ENCODE results near the gene LARP6.

DNA sequence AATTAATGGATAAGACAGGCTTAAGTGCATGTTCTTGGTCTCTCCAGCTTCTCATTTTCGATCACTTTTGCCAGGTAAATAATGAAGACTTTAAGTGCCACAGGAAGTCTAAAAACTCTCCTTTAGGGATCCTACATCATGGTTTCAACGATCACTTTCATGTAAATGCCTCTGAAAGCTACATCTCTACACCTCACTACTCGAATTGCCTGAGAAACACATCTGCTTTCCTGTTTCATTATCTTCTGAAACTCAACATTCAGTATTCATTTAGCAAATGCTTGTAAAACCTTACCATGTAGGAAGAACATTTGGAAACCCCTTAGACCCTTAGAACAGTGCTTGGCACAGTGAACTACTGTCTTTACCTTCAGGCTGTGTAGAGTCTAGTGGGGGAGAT, 22.1 kb upstream of the LARP6 start:
- TF ChIP-seq POLR2A (IDR thresholded peaks at IDR 0.05) (no peak), POLR2AphosphoS5 (IDR thresholded peaks at IDR 0.05) (no peak)

Data from spleen (tissue), 3 donors.